GM12875 (cell line): ENCODE measurements around the gene SCYL3.

Experiments
- H3K4me3 ChIP-seq: one replicate; pipeline ENCODE4 v1.5.1; 2011; ENCODE audit warnings: low read depth, low read length, control low read depth
- CTCF ChIP-seq: IDR thresholded peaks from 2 replicates; pipeline ENCODE4 v1.5.1; 2011; ENCODE audit warnings: low read depth, mild to moderate bottlenecking, control low read depth, inconsistent platforms, low read length, moderate library complexity, borderline replicate concordance; ENCODE audit not compliant: insufficient read depth

SCYL3 gene

DNA sequence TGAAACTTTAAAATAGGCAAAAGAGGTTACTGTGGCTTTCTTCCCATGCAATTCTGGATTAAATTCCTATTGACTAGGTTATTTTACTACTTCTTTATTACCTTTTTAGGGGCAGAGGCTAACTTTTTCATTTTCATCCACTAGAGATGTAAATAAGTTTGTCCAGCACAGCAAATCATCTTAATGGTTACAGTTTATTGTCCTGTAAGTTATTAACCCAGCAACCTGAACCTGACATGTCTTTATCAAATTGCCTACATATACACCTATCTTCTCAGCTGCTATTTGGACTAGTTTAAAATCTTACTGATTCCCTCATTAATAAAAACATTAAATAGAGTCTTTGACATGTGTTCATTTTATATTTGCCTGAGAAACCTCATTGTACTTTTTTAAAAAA lies 6.9 kb upstream of the SCYL3 start:
- TF ChIP-seq CTCF = no peak

DNA sequence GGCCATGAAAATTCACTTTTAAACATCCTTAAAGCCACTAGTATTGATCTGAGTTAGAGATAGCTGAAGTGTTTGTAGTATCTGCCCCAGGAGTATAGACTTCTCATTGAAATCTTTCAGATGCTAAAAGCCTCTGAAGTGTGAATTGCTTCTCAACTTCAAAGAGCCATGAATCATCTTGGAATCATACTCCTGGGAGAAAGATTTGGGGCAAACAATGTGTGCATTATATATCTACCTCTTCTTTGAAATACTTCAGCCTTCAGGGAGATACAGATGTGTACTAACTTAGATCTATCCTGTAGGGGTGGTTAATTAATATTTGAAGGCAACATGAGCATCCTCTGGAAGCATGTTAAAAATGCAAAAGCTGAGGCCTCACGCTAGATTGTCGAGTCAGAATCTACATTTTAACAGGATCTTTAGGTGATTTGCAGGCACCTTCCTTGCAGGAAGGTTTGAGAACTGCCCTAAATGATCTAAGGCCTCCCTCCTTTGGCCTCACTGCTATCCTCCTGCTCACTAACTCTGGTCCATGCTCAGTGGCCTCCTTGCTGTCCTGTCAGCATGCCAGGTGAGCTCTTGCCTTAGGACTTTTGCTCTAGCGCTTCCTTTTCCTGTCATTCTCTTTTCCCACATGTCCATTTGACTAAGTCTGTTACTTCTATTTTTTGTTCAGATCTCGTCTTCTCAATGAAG lies 6.0 kb upstream of the SCYL3 start:
- TF ChIP-seq CTCF = no peak
- H3K4me3 ChIP-seq = no peak overlapping the region

More for the DNA sequence above, 6.9 kb upstream of the SCYL3 start:
- H3K4me3 ChIP-seq = no peak overlapping the region

- no peak for TF ChIP-seq CTCF
- no peak overlapping the region for H3K4me3 ChIP-seq
Observed at GRCh38 chr1:169896013-169896412, 2.3 kb upstream of the SCYL3 start.

GRCh38 chr1:169894424-169895145 lies 889 bp upstream of the SCYL3 start:
- no peak for TF ChIP-seq CTCF
- H3K4me3 ChIP-seq = peak overlapping the region; percentile 17

- peak overlapping the region; percentile 98 for H3K4me3 ChIP-seq
- TF ChIP-seq CTCF = no peak
Observed at GRCh38 chr1:169892927-169893644, 610 bp downstream of the SCYL3 start.

- no peak for TF ChIP-seq CTCF
- H3K4me3 ChIP-seq = peak overlapping the region; percentile 98
Observed at GRCh38 chr1:169892176-169892926, 1.3 kb downstream of the SCYL3 start.
